SU-DHL-6 (cell line): ENCODE data around the gene UMODL1.

Experiments used
- EZH2phosphoT487 ChIP-seq: fragments of 200-600 bp; sonication (generic), shearing (Covaris generic); conservative IDR thresholded peaks from 2 replicates; pipeline ENCODE4 v1.6.1; 2018; ENCODE audit warnings: mild to moderate bottlenecking, antibody characterized with exemption, low read length, moderate library complexity, mixed read lengths
- TF ChIP-seq, protein P1 (sequence below): fragments of 200-600 bp; sonication (generic); IDR thresholded peaks from one replicate; pipeline ENCODE4 v1.5.1; 2017; ENCODE audit warnings: antibody characterized with exemption, mild to moderate bottlenecking, low read length, moderate library complexity; ENCODE audit not compliant: insufficient read depth, poor library complexity, severe bottlenecking

DNA sequence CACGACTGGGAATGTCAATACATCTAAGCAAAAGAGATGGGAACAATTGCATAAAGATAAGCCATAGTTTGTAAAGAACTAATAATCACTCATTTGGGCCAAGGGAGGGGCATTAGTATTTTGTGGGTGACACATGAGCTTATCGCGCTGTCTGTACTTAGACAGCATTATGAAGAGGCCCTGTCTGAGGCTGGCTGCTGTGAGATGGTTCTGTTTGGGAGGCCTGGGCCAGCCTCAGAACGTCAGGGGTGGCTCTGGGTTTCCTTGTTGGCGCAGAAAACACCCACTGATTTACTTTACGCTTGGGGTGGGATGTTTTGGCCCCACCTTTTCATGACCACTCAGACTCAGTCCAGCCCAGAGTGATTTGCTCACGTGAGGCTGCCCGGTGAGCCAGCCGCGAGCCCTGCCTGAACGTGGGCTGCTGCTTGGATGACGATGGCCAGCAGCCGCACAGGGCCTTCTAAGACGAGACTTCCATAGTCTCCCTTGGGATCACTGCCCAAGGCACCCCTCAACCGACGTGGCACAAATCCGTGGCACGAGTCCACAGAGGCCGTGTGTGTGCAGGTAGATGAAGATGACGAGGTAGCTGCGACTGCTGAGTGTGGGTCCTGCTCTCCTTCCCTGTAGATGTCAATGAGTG, 18.7 kb downstream of the UMODL1 start:
- no peak for TF ChIP-seq EZH2phosphoT487
- TF ChIP-seq, protein P1, sequence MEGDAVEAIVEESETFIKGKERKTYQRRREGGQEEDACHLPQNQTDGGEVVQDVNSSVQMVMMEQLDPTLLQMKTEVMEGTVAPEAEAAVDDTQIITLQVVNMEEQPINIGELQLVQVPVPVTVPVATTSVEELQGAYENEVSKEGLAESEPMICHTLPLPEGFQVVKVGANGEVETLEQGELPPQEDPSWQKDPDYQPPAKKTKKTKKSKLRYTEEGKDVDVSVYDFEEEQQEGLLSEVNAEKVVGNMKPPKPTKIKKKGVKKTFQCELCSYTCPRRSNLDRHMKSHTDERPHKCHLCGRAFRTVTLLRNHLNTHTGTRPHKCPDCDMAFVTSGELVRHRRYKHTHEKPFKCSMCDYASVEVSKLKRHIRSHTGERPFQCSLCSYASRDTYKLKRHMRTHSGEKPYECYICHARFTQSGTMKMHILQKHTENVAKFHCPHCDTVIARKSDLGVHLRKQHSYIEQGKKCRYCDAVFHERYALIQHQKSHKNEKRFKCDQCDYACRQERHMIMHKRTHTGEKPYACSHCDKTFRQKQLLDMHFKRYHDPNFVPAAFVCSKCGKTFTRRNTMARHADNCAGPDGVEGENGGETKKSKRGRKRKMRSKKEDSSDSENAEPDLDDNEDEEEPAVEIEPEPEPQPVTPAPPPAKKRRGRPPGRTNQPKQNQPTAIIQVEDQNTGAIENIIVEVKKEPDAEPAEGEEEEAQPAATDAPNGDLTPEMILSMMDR = no peak
